Neuronal stem cell (in vitro differentiated cells): ENCODE results near the gene NEU3.

Source experiments
- DNase-seq: peaks from one replicate; pipeline ENCODE4 v3.0.0-alpha.2; 2013; ENCODE audit warnings: low spot score
- H2AFZ ChIP-seq: one replicate; pipeline ENCODE4 v1.6.1; 2013; ENCODE audit warnings: mild to moderate bottlenecking, low read length, inconsistent platforms
- H2AK5ac ChIP-seq: 2 replicates; pipeline ENCODE4 v1.6.1; 2013; ENCODE audit warnings: low read depth, mild to moderate bottlenecking, inconsistent platforms, low read length, moderate library complexity, mixed read lengths
- H2BK120ac ChIP-seq: 2 replicates; pipeline ENCODE4 v1.6.1; 2013; ENCODE audit warnings: low read depth, mild to moderate bottlenecking, inconsistent platforms, low read length, moderate library complexity, mixed read lengths
- H2BK12ac ChIP-seq: one replicate; pipeline ENCODE4 v1.6.1; 2013; ENCODE audit warnings: low read length, inconsistent platforms
- H2BK15ac ChIP-seq: 2 replicates; pipeline ENCODE4 v1.6.1; 2013; ENCODE audit warnings: mild to moderate bottlenecking, low read length, inconsistent platforms, mixed read lengths
- H2BK5ac ChIP-seq: one replicate; pipeline ENCODE4 v1.6.1; 2013; ENCODE audit warnings: inconsistent platforms, mild to moderate bottlenecking, low read length, moderate library complexity
- H3K14ac ChIP-seq: one replicate; pipeline ENCODE4 v1.6.1; 2013; ENCODE audit warnings: low read length, inconsistent platforms
- H3K18ac ChIP-seq: 2 replicates; pipeline ENCODE4 v1.6.1; 2013; ENCODE audit warnings: low read length, inconsistent platforms
- H3K23ac ChIP-seq: 2 replicates; pipeline ENCODE4 v1.6.1; 2013; ENCODE audit warnings: low read depth, mild to moderate bottlenecking, mixed read lengths, low read length, inconsistent platforms; ENCODE audit not compliant: poor library complexity
- H3K27ac ChIP-seq: replicated peaks from 3 replicates; pipeline ENCODE4 v1.5.1; 2013; ENCODE audit warnings: low read length, inconsistent platforms
- H3K27me3 ChIP-seq, 3 experiments: 2 replicates each; pipeline ENCODE4 v1.6.1; 2013; ENCODE audit warnings: low read length in 3 of 3, mild to moderate bottlenecking in 2 of 3, inconsistent platforms in 1 of 3, low read depth in 1 of 3, mixed read lengths in 1 of 3, moderate library complexity in 1 of 3; ENCODE audit not compliant: control insufficient read depth in 3 of 3, insufficient read depth in 3 of 3
- H3K36me3 ChIP-seq, 2 donors: replicated peaks in 1 of 2; 2 replicates each; pipeline ENCODE4 v1.6.1; 2013; ENCODE audit warnings: low read length in 2 of 2; ENCODE audit not compliant: control insufficient read depth in 2 of 2, insufficient read depth in 2 of 2
- H3K4ac ChIP-seq: 2 replicates; pipeline ENCODE4 v1.6.1; 2013; ENCODE audit warnings: inconsistent platforms, mild to moderate bottlenecking, low read length, moderate library complexity
- H3K4me1 ChIP-seq, 2 donors: 1 replicate in 1 of 2; 2 replicates in 1 of 2; pipeline ENCODE4 v1.6.1; 2013; ENCODE audit warnings: low read length in 2 of 2, low read depth in 1 of 2; ENCODE audit not compliant: control insufficient read depth in 2 of 2, insufficient read depth in 1 of 2
- H3K4me2 ChIP-seq: one replicate; pipeline ENCODE4 v1.6.1; 2013; ENCODE audit warnings: mild to moderate bottlenecking, low read length, inconsistent platforms; ENCODE audit not compliant: insufficient read depth, poor library complexity, severe bottlenecking
- H3K4me3 ChIP-seq, 2 donors: 2 replicates each; pipeline ENCODE4 v1.5.1; 2013; ENCODE audit warnings: low read length in 2 of 2, mild to moderate bottlenecking in 2 of 2, inconsistent platforms in 1 of 2, moderate library complexity in 1 of 2
- H3K79me1 ChIP-seq: one replicate; pipeline ENCODE4 v1.6.1; 2013; ENCODE audit warnings: low read depth, mild to moderate bottlenecking, inconsistent platforms, low read length, moderate library complexity
- H3K9ac ChIP-seq: one replicate; pipeline ENCODE4 v1.6.1; 2013; ENCODE audit warnings: mild to moderate bottlenecking, low read depth, low read length, inconsistent platforms; ENCODE audit not compliant: poor library complexity
- H3K9me3 ChIP-seq, 2 donors: replicated peaks in 1 of 2; 2 replicates each; pipeline versions ENCODE3 to v1.6.1; 2013; ENCODE audit warnings: low read length in 2 of 2, mild to moderate bottlenecking in 2 of 2, inconsistent platforms in 1 of 2, low read depth in 1 of 2, mixed read lengths in 1 of 2, moderate library complexity in 1 of 2; ENCODE audit not compliant: control insufficient read depth in 2 of 2, insufficient read depth in 1 of 2
- H4K8ac ChIP-seq: one replicate; pipeline ENCODE4 v1.6.1; 2013; ENCODE audit warnings: low read depth, mild to moderate bottlenecking, inconsistent platforms, low read length, moderate library complexity
- H4K91ac ChIP-seq: one replicate; pipeline ENCODE4 v1.6.1; 2013; ENCODE audit warnings: low read length, low read depth, mild to moderate bottlenecking, inconsistent platforms; ENCODE audit not compliant: poor library complexity
- WGBS, 2 donors: extraction: QIAGEN DNeasy Blood & Tissue Kit; methylation state at CpG; one replicate each; pipeline ENCODE4 v1.1.7; 2013; ENCODE audit warnings: missing lambda C conversion rate in 2 of 2, mixed read lengths in 1 of 2; ENCODE audit not compliant: insufficient read length in 2 of 2, insufficient replicate concordance in 1 of 2; ENCODE audit errors: extremely low coverage in 2 of 2; 5-methylcytosine and 5-hydroxymethylcytosine counted together

NEU3 gene

GRCh38 chr11:75024764-75025211 lies 36.1 kb downstream of the NEU3 start:
- DNase-seq = no peak
- H2BK15ac ChIP-seq = no peak overlapping the region
- H2BK120ac ChIP-seq = no peak overlapping the region
- no peaks in the 10 kb centered on the region for H3K36me3 ChIP-seq
- no peak overlapping the region for H3K4ac ChIP-seq
- no peak overlapping the region for H3K23ac ChIP-seq
- no peaks in the 10 kb centered on the region for H3K27me3 ChIP-seq
- no peaks in the 10 kb centered on the region for H3K79me1 ChIP-seq
- no CpG with 5 or more reads among the region's 1 CpG for WGBS, 2 donors
- no peak overlapping the region for H2BK5ac ChIP-seq
- H3K4me1 ChIP-seq = no peaks in the 10 kb centered on the region
- H3K18ac ChIP-seq = no peak overlapping the region
- H3K4me3 ChIP-seq = no peak overlapping the region
- no peak overlapping the region for H2AFZ ChIP-seq
- H3K14ac ChIP-seq = no peak overlapping the region
- no peak overlapping the region for H2BK12ac ChIP-seq
- H3K9ac ChIP-seq = no peak overlapping the region
- no peak overlapping the region for H4K91ac ChIP-seq
- no peak overlapping the region for H2AK5ac ChIP-seq
- no peak overlapping the region for H4K8ac ChIP-seq
- no peak overlapping the region for H3K4me2 ChIP-seq
- H3K9me3 ChIP-seq = peaks cover 0 to 2% of the 10 kb centered on the region in 2 donors
- H3K27ac ChIP-seq = no peak overlapping the region

GRCh38 chr11:75025561-75025960 lies 36.8 kb downstream of the NEU3 start:
- H2AK5ac ChIP-seq = no peak overlapping the region
- no peak overlapping the region for H3K23ac ChIP-seq
- no peak overlapping the region for H2BK5ac ChIP-seq
- H2BK15ac ChIP-seq = no peak overlapping the region
- H3K4me3 ChIP-seq = no peak overlapping the region
- DNase-seq = no peak
- H3K9me3 ChIP-seq = peaks cover 0 to 2% of the 10 kb centered on the region in 2 donors
- no peak overlapping the region for H2AFZ ChIP-seq
- no peaks in the 10 kb centered on the region for H3K27me3 ChIP-seq
- H3K14ac ChIP-seq = no peak overlapping the region
- no peaks in the 10 kb centered on the region for H3K79me1 ChIP-seq
- H3K18ac ChIP-seq = no peak overlapping the region
- no peak overlapping the region for H4K8ac ChIP-seq
- no peak overlapping the region for H3K4me2 ChIP-seq
- WGBS, 2 donors = no CpG with 5 or more reads among the region's 1 CpG
- H3K36me3 ChIP-seq = no peaks in the 10 kb centered on the region
- H3K9ac ChIP-seq = no peak overlapping the region
- H4K91ac ChIP-seq = no peak overlapping the region
- no peak overlapping the region for H2BK12ac ChIP-seq
- H3K4ac ChIP-seq = no peak overlapping the region
- H3K4me1 ChIP-seq = no peaks in the 10 kb centered on the region
- no peak overlapping the region for H3K27ac ChIP-seq
- H2BK120ac ChIP-seq = no peak overlapping the region

- Histone ChIP-seq H2AFZ (no peak overlapping the region), H3K9ac (no peak overlapping the region), H2BK120ac (no peak overlapping the region), H3K4ac (no peak overlapping the region), H3K14ac (no peak overlapping the region), H3K4me2 (no peak overlapping the region), H4K91ac (no peak overlapping the region), H3K79me1 (no peaks in the 10 kb centered on the region), H3K18ac (no peak overlapping the region), H2AK5ac (no peak overlapping the region), H3K4me1 (no peaks in the 10 kb centered on the region), H3K36me3 (no peaks in the 10 kb centered on the region), H3K9me3 (no peaks in the 10 kb centered on the region), H2BK5ac (no peak overlapping the region), H3K27ac (no peak overlapping the region), H3K27me3 (no peaks in the 10 kb centered on the region), H2BK12ac (no peak overlapping the region), H3K4me3 (no peak overlapping the region), H4K8ac (no peak overlapping the region), H3K23ac (no peak overlapping the region), H2BK15ac (no peak overlapping the region)
- no peak for DNase-seq
Measured at GRCh38 chr11:75028321-75028720, 39.6 kb downstream of the NEU3 start.

- H3K79me1 ChIP-seq = no peaks in the 10 kb centered on the region
- H3K18ac ChIP-seq = no peak overlapping the region
- H3K4me1 ChIP-seq = no peaks in the 10 kb centered on the region
- no CpG with 5 or more reads among the region's 2 CpGs for WGBS, 2 donors
- H3K4ac ChIP-seq = no peak overlapping the region
- no peaks in the 10 kb centered on the region for H3K27me3 ChIP-seq
- H2BK5ac ChIP-seq = no peak overlapping the region
- H3K9ac ChIP-seq = no peak overlapping the region
- H2AFZ ChIP-seq = no peak overlapping the region
- no peak overlapping the region for H2AK5ac ChIP-seq
- no peak overlapping the region for H3K27ac ChIP-seq
- H3K4me2 ChIP-seq = no peak overlapping the region
- H2BK120ac ChIP-seq = no peak overlapping the region
- H3K36me3 ChIP-seq = no peaks in the 10 kb centered on the region
- DNase-seq = no peak
- no peak overlapping the region for H4K8ac ChIP-seq
- no peaks in the 10 kb centered on the region for H3K9me3 ChIP-seq
- no peak overlapping the region for H3K23ac ChIP-seq
- no peak overlapping the region for H3K14ac ChIP-seq
- H2BK12ac ChIP-seq = no peak overlapping the region
- no peak overlapping the region for H3K4me3 ChIP-seq
- H2BK15ac ChIP-seq = no peak overlapping the region
- H4K91ac ChIP-seq = no peak overlapping the region
Measured at GRCh38 chr11:75028724-75029123, 40.0 kb downstream of the NEU3 start.
